CD4-positive, alpha-beta T cell treated with Interleukin-1 beta for 1 hour (primary cell): ENCODE data around the gene CACNA1D.

ENCODE experiments used
- DNase-seq, 2 donors: peaks; one replicate each; pipeline ENCODE4 v3.0.0-alpha.2; 2020 to 2022

The CACNA1D gene

DNA sequence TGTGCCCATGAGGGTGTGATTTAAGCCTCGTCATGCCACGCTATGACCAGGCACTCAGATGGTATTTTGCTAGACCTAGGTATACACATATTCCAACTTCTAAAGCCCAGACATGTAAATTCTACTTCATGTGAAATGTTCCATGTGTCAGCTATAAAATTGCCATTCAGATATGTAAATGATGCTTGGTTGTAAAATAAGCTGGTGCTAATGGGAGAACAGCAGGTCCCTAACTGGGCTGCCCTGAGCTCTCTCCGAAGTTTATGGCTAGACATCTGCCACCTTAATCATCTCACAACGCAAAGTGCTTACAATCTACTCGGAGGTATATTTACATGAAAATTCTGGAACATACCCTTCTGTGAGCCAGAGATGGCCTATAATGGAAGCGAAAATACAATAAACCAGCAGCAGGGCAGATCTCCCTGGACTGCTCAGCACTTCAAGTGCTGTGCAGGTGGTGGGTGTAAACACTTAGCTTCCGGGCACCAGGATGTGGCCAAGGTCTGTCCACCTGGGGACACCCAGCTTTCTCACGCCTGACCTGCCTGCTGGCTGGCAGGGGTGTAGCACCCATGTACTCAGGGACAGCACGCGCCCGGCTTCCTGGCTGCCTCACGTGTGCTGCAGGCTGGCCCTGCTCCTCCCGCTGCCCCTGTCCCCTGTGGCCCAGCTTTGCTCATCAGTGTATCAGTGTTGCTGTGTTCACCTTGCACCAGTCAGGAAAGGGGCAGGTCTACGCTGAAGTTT is 269.8 kb downstream of the CACNA1D start:
- no peak for DNase-seq

DNA sequence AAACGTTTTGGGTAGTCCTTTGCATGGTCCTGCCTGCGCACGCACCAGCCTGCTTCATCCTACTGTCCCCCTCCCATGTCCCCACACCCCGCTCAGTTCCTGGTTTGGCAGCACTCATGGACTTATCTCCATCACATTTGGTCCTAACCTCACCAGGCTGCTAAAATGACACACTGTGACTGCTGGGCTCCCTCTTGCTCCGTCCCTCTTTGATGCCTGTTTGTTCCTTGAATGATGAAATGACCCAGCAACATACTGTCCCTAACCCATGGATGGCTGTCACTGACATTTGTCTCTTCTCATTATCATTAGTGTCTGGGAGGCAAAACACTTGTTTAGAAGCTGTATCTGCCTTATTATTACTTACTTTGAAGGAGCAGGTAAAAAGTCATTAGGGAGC is 271.3 kb downstream of the CACNA1D start:
- no peak for DNase-seq

- DNase-seq: no peak
Measured at GRCh38 chr3:53766706-53767105, 272.3 kb downstream of the CACNA1D start.

- no peak for DNase-seq
Measured at GRCh38 chr3:53768478-53769459, 274.4 kb downstream of the CACNA1D start.

DNA sequence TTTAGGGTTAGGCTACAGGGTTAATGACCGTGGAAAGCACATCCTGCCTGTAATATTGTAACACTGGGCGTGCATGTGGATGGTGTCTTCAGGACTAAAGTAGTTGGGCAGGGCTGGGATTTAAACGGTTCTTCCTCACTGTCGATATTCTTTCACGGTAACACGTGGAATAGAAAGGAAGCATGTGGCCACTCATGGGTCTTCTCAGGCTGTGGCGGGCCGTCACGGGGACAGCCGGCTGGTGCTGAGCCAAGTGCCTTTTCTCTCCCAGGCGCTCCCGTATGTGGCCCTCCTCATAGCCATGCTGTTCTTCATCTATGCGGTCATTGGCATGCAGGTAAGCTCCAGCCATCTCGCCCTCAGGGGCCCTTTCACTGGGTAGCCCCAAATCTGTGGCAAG is 278.2 kb downstream of the CACNA1D start:
- no peak for DNase-seq

DNA sequence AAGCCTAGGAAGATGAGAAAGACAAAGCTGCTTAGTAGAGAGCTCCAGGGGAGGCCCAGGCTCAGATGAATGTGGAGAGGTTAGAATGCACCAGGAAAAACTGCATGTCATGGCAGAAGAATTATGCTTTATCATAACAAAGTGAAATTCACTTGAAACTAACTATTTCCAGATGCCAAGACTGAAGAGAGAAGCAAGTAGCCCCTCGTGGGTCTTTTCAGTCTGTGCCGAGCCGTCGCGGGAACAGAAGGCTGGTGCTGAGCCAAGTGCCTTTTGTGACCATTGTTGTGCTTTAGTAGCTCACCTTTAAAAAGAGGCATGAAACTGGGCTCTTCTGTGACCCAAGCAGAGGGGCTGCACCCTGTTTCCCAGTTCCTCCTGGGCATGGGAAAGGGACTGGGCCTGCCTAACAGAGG is 278.6 kb downstream of the CACNA1D start:
- no peak for DNase-seq

DNA sequence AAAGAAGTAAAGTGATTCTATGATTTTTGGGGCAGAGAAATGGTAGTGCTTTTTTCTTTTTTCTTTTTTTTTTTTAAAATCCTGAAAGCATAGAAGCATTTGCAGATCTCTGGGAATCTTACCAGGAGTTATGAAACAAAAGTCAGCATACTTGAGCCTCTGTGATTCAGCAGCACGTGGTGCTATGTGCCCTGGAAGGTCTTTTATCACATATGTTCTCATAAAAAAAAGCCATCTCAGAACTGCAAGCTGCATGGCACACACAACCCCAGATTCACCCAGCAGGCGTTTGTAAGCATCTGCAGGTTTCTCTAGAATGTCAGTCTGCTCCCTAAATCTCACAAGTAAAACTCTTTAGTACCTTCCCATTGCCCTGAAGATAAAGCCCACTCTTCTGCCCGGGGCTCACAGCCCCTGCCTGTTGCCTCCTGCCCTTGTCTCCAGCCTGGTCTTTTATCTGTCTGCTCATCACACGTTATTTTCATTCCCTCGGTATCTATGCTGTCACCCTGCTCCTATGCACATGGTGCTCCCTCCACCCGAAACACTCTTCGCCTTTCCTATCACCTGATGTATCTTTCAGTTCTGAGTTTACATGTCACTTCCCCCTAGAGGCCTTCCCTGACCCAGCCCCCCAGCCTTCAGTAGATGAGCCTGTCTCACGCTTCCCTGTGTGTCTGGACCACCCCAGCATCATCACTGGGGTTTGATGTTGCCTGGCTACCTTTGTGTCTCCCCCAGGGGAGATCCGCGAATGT is 279.4 kb downstream of the CACNA1D start:
- DNase-seq: no peak

DNA sequence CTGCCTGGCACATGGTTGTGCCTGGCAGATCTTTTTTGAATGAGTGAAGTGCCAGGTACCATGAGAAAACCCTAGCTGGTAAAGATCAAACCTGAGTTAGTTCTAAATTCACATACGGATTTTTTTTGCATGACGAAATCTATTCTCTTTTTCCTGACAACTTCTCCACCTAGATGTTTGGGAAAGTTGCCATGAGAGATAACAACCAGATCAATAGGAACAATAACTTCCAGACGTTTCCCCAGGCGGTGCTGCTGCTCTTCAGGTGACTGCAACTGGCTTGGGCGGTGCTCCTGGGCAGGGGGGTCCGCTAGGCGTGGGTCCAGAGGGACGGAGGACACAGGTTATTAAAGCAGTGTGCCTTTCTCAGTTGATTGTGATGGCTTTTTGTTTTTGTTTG is 280.0 kb downstream of the CACNA1D start:
- no peak for DNase-seq

DNA sequence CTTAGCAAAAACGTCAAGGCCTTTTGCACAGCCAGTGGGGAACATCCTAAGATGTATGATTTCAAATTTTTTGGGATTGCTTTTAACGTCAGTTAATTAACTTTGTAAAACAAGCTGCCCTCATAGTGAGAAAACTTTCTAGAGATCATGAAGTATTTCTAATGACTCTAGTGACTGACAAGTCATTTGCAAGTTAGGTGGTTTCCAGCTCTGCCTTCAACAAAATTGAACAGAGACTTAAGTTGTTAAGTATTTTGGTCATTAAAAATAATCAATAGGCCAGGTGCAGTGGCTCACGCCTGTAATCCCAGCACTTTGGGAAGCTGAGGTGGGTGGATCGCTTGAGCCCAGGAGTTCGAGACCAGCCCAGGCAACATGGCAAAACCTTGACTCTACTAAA is 280.6 kb downstream of the CACNA1D start:
- no peak for DNase-seq

DNA sequence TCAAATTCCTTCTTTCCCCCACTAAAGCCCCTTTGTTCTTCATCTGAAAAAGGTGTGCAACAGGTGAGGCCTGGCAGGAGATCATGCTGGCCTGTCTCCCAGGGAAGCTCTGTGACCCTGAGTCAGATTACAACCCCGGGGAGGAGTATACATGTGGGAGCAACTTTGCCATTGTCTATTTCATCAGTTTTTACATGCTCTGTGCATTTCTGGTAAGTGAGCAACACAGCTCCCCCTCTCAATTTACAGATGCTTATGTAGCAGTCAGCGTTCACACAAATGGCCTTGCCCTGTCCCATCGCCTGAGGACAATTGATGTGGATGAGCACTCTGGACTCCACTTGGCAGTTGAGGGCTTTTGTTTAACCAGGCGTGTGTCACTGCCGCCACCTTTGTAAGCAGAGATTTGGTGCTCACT is 281.4 kb downstream of the CACNA1D start:
- DNase-seq: no peak

GRCh38 chr3:53776494-53777101 is 282.2 kb downstream of the CACNA1D start:
- no peak for DNase-seq

GRCh38 chr3:53777468-53777867 is 283.1 kb downstream of the CACNA1D start:
- no peak for DNase-seq

- no peak for DNase-seq
Measured at GRCh38 chr3:53778153-53778552, 283.7 kb downstream of the CACNA1D start.

DNA sequence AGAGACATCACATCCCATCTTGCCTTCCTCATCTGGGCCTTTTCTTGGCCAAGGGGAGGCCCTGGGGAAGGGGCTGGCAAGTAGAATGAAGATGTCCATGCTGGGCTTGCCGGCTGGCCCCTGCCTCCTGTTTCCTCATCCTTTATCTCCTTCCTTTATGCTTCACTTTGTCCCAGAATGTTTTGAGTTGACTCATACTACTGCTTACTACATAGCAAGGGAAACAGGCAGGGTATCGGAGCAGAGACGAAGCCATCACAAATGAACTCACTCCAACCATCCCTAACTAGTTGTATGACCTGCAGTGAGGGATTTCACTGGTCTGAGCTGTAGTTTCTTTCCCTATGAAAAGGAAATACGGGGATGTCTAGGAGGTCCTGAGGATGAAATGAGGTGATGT is 285.8 kb downstream of the CACNA1D start:
- no peak for DNase-seq

GRCh38 chr3:53780806-53781205 is 286.4 kb downstream of the CACNA1D start:
- DNase-seq: no peak

DNA sequence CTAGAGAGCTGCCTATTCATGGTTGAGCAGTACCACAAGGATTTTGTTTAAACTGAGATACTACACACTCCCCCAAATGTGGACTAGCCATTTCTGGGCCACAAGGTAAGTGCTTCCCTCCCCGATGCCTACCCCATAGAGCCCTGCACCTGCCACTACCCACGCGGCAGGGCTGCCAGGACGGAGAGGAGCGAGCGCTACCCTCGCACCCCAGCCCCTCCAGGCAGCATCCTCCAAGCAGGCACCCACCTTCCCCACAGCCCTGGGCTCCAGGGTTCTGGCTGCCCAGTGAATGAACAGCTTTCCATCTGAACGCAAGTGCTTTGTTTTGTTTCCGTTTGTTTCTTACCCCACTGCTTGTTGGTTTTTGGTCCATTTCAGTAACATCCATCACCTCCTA is 292.6 kb downstream of the CACNA1D start:
- no peak for DNase-seq

DNA sequence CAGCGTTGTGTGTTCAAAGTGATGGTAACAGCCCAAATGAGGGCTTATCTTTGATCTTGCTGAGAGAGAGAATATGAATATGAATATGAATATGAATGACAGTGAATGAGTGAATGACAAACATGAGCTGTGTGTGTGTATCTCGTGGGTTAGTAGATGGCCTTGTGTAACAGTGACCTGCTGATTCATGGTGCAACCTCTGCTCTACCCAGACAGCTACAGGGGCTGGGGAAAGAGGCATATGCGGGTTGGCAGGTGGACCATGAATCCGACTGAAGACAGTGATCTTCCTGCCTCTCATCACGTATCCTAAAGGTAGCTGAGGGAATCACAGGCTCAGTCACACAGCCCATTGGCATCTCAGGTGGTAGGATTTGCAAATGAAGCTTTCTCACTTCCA is 293.6 kb downstream of the CACNA1D start:
- no peak for DNase-seq

- no peak for DNase-seq
Measured at GRCh38 chr3:53789459-53789858, 295.0 kb downstream of the CACNA1D start.

DNA sequence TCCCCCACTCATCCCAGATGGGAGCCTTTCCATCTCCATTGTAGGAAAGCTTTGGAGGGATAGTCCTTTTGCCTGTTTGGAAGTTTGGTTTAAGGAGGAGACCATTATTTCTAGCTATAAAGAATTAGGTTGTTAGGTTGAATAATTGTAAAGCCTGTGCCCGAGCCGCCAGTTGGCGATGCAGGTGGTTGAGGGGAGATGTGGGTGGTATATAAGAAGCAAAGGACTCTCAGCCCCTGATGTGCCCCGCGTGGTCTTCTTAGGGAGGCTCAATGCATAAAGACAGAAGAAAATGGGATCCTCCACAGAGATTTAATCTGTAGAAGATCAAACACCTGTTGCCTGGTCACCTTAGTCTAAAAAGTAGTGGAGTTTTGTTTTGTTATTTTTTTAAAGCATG is 296.1 kb downstream of the CACNA1D start:
- DNase-seq: no peak

GRCh38 chr3:53791317-53791716 is 296.9 kb downstream of the CACNA1D start:
- DNase-seq: no peak

DNA sequence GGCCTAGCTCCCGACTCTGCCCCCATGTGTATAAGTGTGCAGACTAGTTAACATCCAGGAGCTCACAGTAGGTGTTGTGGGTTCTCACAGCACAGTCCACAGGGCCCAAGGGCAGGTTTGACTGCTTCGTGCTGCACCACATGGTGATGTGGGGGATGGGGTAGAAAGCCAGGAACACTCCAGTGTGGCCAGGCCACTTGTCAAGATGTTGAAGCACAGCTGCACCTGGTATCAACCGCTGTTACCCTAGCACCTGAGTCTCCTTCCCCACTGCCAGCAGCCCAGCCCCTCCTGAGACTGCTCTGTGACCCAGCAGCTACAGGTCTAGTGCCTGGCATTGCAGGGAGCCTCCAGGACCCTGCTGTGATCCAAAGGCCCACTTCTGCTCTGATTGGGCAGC is 298.5 kb downstream of the CACNA1D start:
- no peak for DNase-seq

- DNase-seq: no peak
Measured at GRCh38 chr3:53794597-53794996, 300.2 kb downstream of the CACNA1D start.

- no peak for DNase-seq
Measured at GRCh38 chr3:53795176-53795575, 300.8 kb downstream of the CACNA1D start.
